BJ (cell line): ENCODE data around the gene TMEM178A. TPM values are rescaled to one million over a fixed set of nuclear protein-coding genes. Genes with fewer than 3 reads are reported as not detected.

Experiments used
- CTCF ChIA-PET: fragments of 350-600 bp; formaldehyde crosslinking; extraction: SDS; loops from one replicate; lab custom pipeline; 2021; ENCODE audit warnings: antibody characterized with exemption, inconsistent platforms; lab: Yijun Ruan, JAX
- POLR2A ChIA-PET: fragments of 300-600 bp; sonication (Branson Sonifier 250); formaldehyde crosslinking; extraction: SDS; loops from one replicate; lab custom pipeline; 2021; ENCODE audit warnings: antibody characterized with exemption; lab: Charles Lee
- DNase-seq: peaks from one replicate; pipeline ENCODE4 v3.0.0-alpha.2; 2011; ENCODE audit warnings: low read depth
- H3K27me3 ChIP-seq: 2 replicates; pipeline ENCODE4 v1.6.0; 2011; ENCODE audit warnings: low read length; ENCODE audit not compliant: control insufficient read depth, insufficient read depth
- H3K36me3 ChIP-seq: 2 replicates; pipeline ENCODE4 v1.5.1; 2011; ENCODE audit warnings: low read length; ENCODE audit not compliant: control insufficient read depth, insufficient read depth
- H3K4me3 ChIP-seq: 2 replicates; pipeline ENCODE4 v1.5.1; 2011; ENCODE audit warnings: low read depth, mild to moderate bottlenecking, control low read depth, low read length
- polyA plus RNA-seq: library from polyadenylated mRNA; depleted of rRNA; stranded (reverse); fragments of >200 nt; gene quantifications from 2 replicates; pipeline ENCODE4 v1.2.3, GENCODE V29; 2011
- TF ChIP-seq, protein P1 (sequence below): IDR thresholded peaks from 2 replicates; pipeline ENCODE4 v1.5.1; 2011; ENCODE audit warnings: low read depth, mild to moderate bottlenecking, control low read depth, inconsistent platforms, low read length, moderate library complexity; ENCODE audit not compliant: insufficient read depth

TMEM178A gene
- polyA plus RNA-seq, 1 experiment, result 2.0 TPM

DNA sequence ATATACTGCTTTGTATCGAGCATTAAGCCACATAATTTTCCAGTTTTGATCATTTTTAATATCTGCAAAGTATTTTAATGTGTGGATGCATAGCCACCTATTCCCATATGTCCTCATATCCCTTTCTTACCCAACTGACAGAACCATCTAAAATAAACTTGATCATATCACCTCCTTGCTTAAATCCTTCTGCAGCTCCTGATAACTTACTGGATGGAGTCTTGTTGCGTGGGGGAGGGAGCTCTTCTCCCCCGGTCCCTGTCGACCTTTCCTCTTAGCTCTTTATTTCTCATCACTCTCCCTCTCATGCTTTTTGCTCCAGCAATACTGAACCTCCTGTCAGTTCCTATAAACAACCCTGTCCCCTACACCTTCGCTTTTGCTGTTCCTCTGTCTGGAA lies 18.7 kb downstream of the TMEM178A start:
- no peak for DNase-seq
- H3K4me3 ChIP-seq, result no peak overlapping the region
- H3K36me3 ChIP-seq, result no peaks in the 10 kb centered on the region
- POLR2A ChIA-PET, result no interaction called here
- TF ChIP-seq, protein P1, sequence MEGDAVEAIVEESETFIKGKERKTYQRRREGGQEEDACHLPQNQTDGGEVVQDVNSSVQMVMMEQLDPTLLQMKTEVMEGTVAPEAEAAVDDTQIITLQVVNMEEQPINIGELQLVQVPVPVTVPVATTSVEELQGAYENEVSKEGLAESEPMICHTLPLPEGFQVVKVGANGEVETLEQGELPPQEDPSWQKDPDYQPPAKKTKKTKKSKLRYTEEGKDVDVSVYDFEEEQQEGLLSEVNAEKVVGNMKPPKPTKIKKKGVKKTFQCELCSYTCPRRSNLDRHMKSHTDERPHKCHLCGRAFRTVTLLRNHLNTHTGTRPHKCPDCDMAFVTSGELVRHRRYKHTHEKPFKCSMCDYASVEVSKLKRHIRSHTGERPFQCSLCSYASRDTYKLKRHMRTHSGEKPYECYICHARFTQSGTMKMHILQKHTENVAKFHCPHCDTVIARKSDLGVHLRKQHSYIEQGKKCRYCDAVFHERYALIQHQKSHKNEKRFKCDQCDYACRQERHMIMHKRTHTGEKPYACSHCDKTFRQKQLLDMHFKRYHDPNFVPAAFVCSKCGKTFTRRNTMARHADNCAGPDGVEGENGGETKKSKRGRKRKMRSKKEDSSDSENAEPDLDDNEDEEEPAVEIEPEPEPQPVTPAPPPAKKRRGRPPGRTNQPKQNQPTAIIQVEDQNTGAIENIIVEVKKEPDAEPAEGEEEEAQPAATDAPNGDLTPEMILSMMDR, result no peak
- H3K27me3 ChIP-seq, result no peaks in the 10 kb centered on the region
- CTCF ChIA-PET, result no interaction called here

DNA sequence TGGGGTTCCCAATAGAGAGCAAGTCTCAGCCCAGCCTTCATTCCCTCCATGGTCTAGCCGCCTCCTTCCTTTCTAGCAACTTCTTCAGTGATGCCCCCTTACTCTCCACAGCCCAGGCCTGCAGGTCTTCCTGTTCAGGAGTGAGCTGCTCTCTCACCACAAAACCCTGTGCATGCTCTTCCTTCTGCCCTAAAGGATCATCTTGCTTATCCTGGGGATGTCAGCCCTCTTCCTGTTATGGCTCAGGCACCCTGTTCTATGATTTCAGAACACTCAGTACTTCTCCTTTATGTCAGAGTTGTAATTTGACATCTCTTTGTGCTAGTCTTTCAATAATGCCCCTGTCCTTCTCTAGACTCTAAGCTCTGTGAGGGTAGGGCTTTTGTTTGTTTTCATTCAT lies 19.4 kb downstream of the TMEM178A start:
- POLR2A ChIA-PET, result no interaction called here
- H3K4me3 ChIP-seq, result no peak overlapping the region
- H3K27me3 ChIP-seq, result no peaks in the 10 kb centered on the region
- TF ChIP-seq, protein P1, result no peak
- CTCF ChIA-PET, result interaction anchor here (1.2 to 1.6 kb wide), 2 partner anchors 8 to 11 kb away, joined by 5 to 7 read pairs; no protein-coding TSS in a partner anchor
- no peaks in the 10 kb centered on the region for H3K36me3 ChIP-seq
- no peak for DNase-seq

DNA sequence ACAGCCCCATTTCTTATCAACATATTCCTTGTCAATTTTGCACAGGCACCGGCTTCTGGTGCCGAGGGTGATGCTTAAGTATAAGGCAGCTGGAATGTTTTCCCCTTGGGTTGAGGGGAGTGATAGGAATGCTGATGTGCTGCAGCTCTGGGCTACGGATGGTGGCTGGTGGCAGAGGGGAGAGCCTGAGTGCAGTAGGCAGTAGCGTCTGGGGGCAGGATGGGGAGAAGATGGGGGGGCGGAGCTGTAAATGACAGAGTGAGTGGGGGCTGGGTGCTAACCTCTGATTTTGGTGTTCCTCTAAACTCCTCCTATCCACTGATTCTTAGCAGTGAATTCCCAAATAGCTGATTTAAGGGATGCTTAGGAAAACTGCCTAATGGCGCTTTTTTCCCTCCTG lies 20.7 kb downstream of the TMEM178A start:
- Histone ChIP-seq H3K27me3 (no peaks in the 10 kb centered on the region), H3K4me3 (no peak overlapping the region), H3K36me3 (no peaks in the 10 kb centered on the region)
- CTCF ChIA-PET, result interaction anchor here (0.6 to 1.6 kb wide), 3 partner anchors 10 to 324 kb away, joined by 3 to 7 read pairs (median 4); no protein-coding TSS in a partner anchor
- TF ChIP-seq, protein P1, result no peak
- no peak for DNase-seq
- POLR2A ChIA-PET, result interaction anchor here (0.6 kb wide), 1 partner anchor 168 kb away, joined by 3 read pairs; no protein-coding TSS in a partner anchor

- ChIA-PET CTCF (interaction anchor here (2.7 kb wide), 1 partner anchor 94 kb away, joined by 8 read pairs; no protein-coding TSS in a partner anchor), POLR2A (no interaction called here)
- Histone ChIP-seq H3K27me3 (no peaks in the 10 kb centered on the region), H3K4me3 (no peak overlapping the region), H3K36me3 (no peaks in the 10 kb centered on the region)
- no peak for DNase-seq
- TF ChIP-seq, protein P1, result no peak
Measured at GRCh38 chr2:39688181-39688580, 22.5 kb downstream of the TMEM178A start.

GRCh38 chr2:39689272-39689841 lies 23.6 kb downstream of the TMEM178A start:
- H3K36me3 ChIP-seq, result no peaks in the 10 kb centered on the region
- ChIA-PET CTCF (interaction anchor here (2.7 kb wide), 1 partner anchor 95 kb away, joined by 8 read pairs; no protein-coding TSS in a partner anchor), POLR2A (no interaction called here)
- no peak for DNase-seq
- TF ChIP-seq, protein P1, result no peak
- H3K4me3 ChIP-seq, result no peak overlapping the region
- H3K27me3 ChIP-seq, result no peaks in the 10 kb centered on the region
